Stomach (tissue), 9 donors: ENCODE data around the gene CAMK2B. TPM values are rescaled to one million over a fixed set of nuclear protein-coding genes. Genes with fewer than 3 reads are reported as not detected.

ENCODE experiments used
- DNase-seq, 2 donors: peaks; one replicate each; pipeline versions ENCODE4 v3.0.0 to v3.0.0-alpha.2; 2013 to 2019
- H3K27ac ChIP-seq, 5 donors: fragments of 200-600 bp in 4 of 5; sonication (generic) in 4 of 5; one replicate each; pipeline ENCODE4 v1.5.1; 2013 to 2019; ENCODE audit warnings: mild to moderate bottlenecking in 1 of 5, moderate library complexity in 1 of 5
- H3K27me3 ChIP-seq, 3 donors: fragments of 200-600 bp; sonication (generic); one replicate each; pipeline ENCODE4 v1.5.1; 2017 to 2019; ENCODE audit warnings: mixed run types in 1 of 3
- H3K36me3 ChIP-seq, 4 donors: fragments of 200-600 bp; sonication (generic); 1 replicate in 3 of 4; 2 replicates in 1 of 4; pipeline ENCODE4 v1.5.1; 2016 to 2019
- H3K4me1 ChIP-seq, 4 donors: fragments of 200-600 bp; sonication (generic); one replicate each; pipeline ENCODE4 v1.5.1; 2016 to 2019
- H3K4me3 ChIP-seq, 4 donors: fragments of 200-600 bp; sonication (generic) in 3 of 4; one replicate each; pipeline ENCODE4 v1.5.1; 2016 to 2019; ENCODE audit warnings: mild to moderate bottlenecking in 1 of 4
- H3K9me3 ChIP-seq, 4 donors: fragments of 200-600 bp; sonication (generic); one replicate each; pipeline ENCODE4 v1.5.1; 2016 to 2019
- EP300 ChIP-seq: sonication (generic); formaldehyde crosslinking; IDR thresholded peaks from one replicate; pipeline ENCODE4 v1.6.1; 2017; ENCODE audit warnings: antibody characterized with exemption
- POLR2A ChIP-seq, 4 donors: fragments of 450-650 bp; IDR thresholded peaks; one replicate each; pipeline ENCODE4 v1.6.1; 2016; ENCODE audit warnings: antibody characterized with exemption in 4 of 4, control low read depth in 2 of 4, mild to moderate bottlenecking in 1 of 4, moderate library complexity in 1 of 4
- POLR2AphosphoS5 ChIP-seq, 3 donors: sonication (generic); formaldehyde crosslinking; IDR thresholded peaks; one replicate each; pipeline ENCODE4 v1.6.1; 2016; ENCODE audit warnings: antibody characterized with exemption in 3 of 3
- WGBS, 5 donors: extraction: QIAGEN DNeasy Blood & Tissue Kit in 3 of 5; methylation state at CpG; one replicate each; pipeline versions ENCODE4 v1.1.5 to v1.1.7; 2013 to 2018; 5-methylcytosine and 5-hydroxymethylcytosine counted together
- intact Hi-C: fragments of 100-400 bp; cut with DNase I; formaldehyde crosslinking; loops from one replicate; pipeline ENCODE4 v1.15.1; 2023; ENCODE audit warnings: low total_unique reads
- polyA plus RNA-seq, 3 donors: library from polyadenylated mRNA; stranded (reverse); fragments of 200-250 nt; gene quantifications; one replicate each; pipeline ENCODE4 v1.2.3, GENCODE V29; 2013
- total RNA-seq, 5 donors: library from RNA; depleted of rRNA; stranded (reverse); fragments of >200 nt; gene quantifications; one replicate each; pipeline versions ENCODE4 v1.1.0 to v1.2.3, GENCODE V29; 2014 to 2016
- TF ChIP-seq, protein P1 (sequence below), 7 experiments: fragments of 450-650 bp in 4 of 7; fragments of 200-600 bp in 3 of 7; sonication (generic) in 3 of 7; IDR thresholded peaks; one replicate each; pipeline ENCODE4 v1.5.1; 2016 to 2019; ENCODE audit warnings: antibody characterized with exemption in 7 of 7, control low read depth in 2 of 7, mild to moderate bottlenecking in 1 of 7
- donor health status: healthy with polysubstance abuse.
- donor health status: Bipolar disorder and iron deficiency.
- donor health status: healthy.

Gene CAMK2B
- total and polyA plus RNA-seq, 8 donors = 0.92 to 28.4 (median 5.4) TPM; not detected in 2

DNA sequence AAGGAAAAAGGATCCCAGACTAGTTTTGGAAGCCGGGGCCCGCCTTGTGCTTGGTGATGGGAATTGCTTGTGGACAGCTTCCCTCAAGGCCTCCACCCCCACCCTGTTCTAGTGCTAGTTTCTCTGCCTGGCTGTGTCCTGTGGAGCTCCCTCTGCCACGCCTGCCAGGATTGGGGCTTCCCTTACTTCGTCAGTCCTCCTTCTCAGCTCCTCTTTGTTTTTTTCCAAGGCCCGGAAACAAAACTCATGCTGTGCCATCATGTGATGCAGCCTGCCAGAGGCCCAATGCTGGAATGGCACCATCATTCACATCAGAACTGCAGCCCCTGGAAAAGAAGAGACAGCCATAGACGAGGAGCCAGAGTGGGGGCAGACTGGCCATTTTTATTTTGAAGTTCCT is 113.4 kb downstream of the CAMK2B start:
- no peak for TF ChIP-seq POLR2AphosphoS5 (IDR thresholded peaks at IDR 0.05)
- TF ChIP-seq EP300 = no peak
- TF ChIP-seq POLR2A (IDR thresholded peaks at IDR 0.05) = no peak
- TF ChIP-seq, protein P1, sequence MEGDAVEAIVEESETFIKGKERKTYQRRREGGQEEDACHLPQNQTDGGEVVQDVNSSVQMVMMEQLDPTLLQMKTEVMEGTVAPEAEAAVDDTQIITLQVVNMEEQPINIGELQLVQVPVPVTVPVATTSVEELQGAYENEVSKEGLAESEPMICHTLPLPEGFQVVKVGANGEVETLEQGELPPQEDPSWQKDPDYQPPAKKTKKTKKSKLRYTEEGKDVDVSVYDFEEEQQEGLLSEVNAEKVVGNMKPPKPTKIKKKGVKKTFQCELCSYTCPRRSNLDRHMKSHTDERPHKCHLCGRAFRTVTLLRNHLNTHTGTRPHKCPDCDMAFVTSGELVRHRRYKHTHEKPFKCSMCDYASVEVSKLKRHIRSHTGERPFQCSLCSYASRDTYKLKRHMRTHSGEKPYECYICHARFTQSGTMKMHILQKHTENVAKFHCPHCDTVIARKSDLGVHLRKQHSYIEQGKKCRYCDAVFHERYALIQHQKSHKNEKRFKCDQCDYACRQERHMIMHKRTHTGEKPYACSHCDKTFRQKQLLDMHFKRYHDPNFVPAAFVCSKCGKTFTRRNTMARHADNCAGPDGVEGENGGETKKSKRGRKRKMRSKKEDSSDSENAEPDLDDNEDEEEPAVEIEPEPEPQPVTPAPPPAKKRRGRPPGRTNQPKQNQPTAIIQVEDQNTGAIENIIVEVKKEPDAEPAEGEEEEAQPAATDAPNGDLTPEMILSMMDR (IDR thresholded peaks at IDR 0.05) = no peak
- no peak overlapping the region for H3K27ac ChIP-seq
- WGBS, 5 donors = 84 to 95% (median 92%) methylated on average over 6 of the region's 6 CpGs
- no peak for DNase-seq
- H3K36me3 ChIP-seq = peaks cover 59 to 77% (median 71%) of the 10 kb centered on the region in 4 donors
- no peaks in the 10 kb centered on the region for H3K27me3 ChIP-seq
- no peak overlapping the region for H3K4me3 ChIP-seq
- no peaks in the 10 kb centered on the region for H3K4me1 ChIP-seq
- intact Hi-C loops = no loop called here
- no peaks in the 10 kb centered on the region for H3K9me3 ChIP-seq

DNA sequence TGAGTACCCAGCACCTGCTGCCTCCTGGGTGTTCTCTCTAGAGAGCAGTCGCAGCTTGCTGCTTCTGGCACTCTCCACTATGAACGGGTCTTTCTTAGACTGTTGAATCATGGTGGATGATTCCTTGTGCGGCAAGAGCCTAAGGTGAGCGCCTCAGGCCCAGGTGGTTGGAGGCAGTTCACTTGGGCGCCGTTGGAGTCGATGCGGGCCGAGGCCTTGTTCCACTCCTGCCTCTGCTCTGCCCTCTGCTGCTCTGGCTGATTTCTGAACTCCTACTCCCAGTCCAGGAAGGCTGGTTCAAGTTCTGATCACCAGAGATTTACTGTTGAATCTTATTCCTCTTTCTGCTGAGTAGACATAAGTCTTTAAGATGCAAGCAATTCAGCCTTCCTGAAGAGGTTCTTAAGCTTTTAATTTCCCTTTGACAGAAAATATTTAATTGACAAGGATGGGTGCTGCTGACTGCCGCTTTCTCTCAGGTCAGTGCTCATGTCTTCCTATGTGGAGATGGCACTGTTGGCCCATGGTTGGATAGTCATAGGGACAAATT is 114.2 kb downstream of the CAMK2B start:
- no peak overlapping the region for H3K4me3 ChIP-seq
- intact Hi-C loops = no loop called here
- H3K27ac ChIP-seq = no peak overlapping the region
- peaks cover 67 to 86% (median 80%) of the 10 kb centered on the region in 4 donors for H3K36me3 ChIP-seq
- 92 to 100% (median 94%) methylated on average over 2 to 10 of the region's 10 CpGs for WGBS, 5 donors
- H3K9me3 ChIP-seq = no peaks in the 10 kb centered on the region
- no peaks in the 10 kb centered on the region for H3K27me3 ChIP-seq
- DNase-seq = no peak
- TF ChIP-seq POLR2AphosphoS5 (IDR thresholded peaks at IDR 0.05) (no peak), POLR2A (IDR thresholded peaks at IDR 0.05) (no peak), EP300 (no peak)
- TF ChIP-seq, protein P1 (IDR thresholded peaks at IDR 0.05) = no peak
- H3K4me1 ChIP-seq = no peaks in the 10 kb centered on the region

DNA sequence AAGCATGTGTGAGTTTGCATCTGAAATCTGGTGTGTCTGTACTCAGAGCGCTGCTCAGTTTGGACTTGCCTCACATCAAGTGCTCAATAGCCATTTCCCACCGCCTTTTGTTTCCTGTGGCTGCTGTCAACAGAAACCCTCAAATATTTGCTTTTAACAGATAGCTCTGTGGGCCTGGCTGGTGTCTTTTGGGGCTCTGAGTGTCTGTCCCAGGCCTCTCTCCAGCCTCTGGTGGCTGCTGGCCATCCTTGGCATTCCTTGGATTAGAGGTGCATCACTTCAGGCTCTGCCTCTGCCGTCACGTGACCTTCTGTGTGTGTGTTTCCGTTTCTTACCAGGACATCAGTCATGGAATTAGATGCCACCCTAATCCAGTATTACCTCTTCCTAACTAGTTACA is 115.3 kb downstream of the CAMK2B start:
- H3K27me3 ChIP-seq = no peaks in the 10 kb centered on the region
- H3K9me3 ChIP-seq = no peaks in the 10 kb centered on the region
- H3K4me3 ChIP-seq = no peak overlapping the region
- peaks cover 76 to 96% (median 90%) of the 10 kb centered on the region in 4 donors for H3K36me3 ChIP-seq
- no peak for DNase-seq
- no peaks in the 10 kb centered on the region for H3K4me1 ChIP-seq
- TF ChIP-seq POLR2AphosphoS5 (IDR thresholded peaks at IDR 0.05) (no peak), EP300 (no peak), POLR2A (IDR thresholded peaks at IDR 0.05) (no peak)
- TF ChIP-seq, protein P1 (IDR thresholded peaks at IDR 0.05) = no peak
- H3K27ac ChIP-seq = no peak overlapping the region
- WGBS, 5 donors = 75 to 89% (median 84%) methylated on average over 5 of the region's 5 CpGs
- intact Hi-C loops = no loop called here

DNA sequence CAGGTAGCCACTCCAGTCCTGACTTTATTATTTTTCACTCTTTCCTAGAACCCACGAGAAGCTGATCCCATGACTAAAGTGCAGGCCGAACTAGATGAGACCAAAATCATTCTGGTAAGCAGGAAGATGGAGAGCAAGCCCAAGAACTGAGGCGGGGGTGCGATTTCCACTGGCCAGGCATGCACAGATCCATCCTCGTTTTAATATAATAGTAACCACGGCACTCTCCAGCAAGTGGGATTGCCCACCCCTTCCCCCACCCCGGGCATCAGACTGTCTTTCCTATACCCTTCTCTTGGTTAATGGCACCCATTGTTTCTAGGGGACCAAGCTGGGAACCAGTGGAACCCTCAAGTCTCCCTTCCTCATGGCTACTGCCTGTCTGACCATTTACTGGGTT is 117.3 kb downstream of the CAMK2B start:
- intact Hi-C loops = no loop called here
- H3K4me1 ChIP-seq = peaks cover 0 to 11% (median 4%) of the 10 kb centered on the region in 4 donors
- no peaks in the 10 kb centered on the region for H3K27me3 ChIP-seq
- no peak for DNase-seq
- H3K36me3 ChIP-seq = peaks cover 76 to 98% (median 90%) of the 10 kb centered on the region in 4 donors
- no peak overlapping the region for H3K4me3 ChIP-seq
- no peaks in the 10 kb centered on the region for H3K9me3 ChIP-seq
- 91 to 97% (median 95%) methylated on average over 7 of the region's 7 CpGs for WGBS, 5 donors
- TF ChIP-seq, protein P1 (IDR thresholded peaks at IDR 0.05) = no peak
- TF ChIP-seq POLR2A (IDR thresholded peaks at IDR 0.05) = no peak
- no peak for TF ChIP-seq POLR2AphosphoS5 (IDR thresholded peaks at IDR 0.05)
- TF ChIP-seq EP300 = no peak
- H3K27ac ChIP-seq = no peak overlapping the region
